NOMO-1 (cell line): ENCODE results near the gene SIK3.

Experiments
- DNase-seq, 2 experiments: peaks; one replicate each; lab custom pipeline; 2025; ENCODE audit not compliant: unreplicated experiment in 2 of 2; lab: John Stamatoyannopoulos, UW

Gene SIK3

GRCh38 chr11:116833491-116833815 is 264.8 kb downstream of the SIK3 start:
- no peak for DNase-seq

GRCh38 chr11:116832350-116833290 is 265.6 kb downstream of the SIK3 start:
- DNase-seq: no peak

- DNase-seq: no peak
These were observed 266.4 kb downstream of the SIK3 start for GRCh38 chr11:116831790-116832349.

- no peak for DNase-seq
These were observed 267.9 kb downstream of the SIK3 start for GRCh38 chr11:116830184-116830912.

GRCh38 chr11:116829525-116830183 is 268.6 kb downstream of the SIK3 start, which contains the start of gene APOC3:
TSS of gene APOC3 (plus strand) at chr11:116829907. CDS start at chr11:116830583, 676 bp downstream.
- DNase-seq: no peak

GRCh38 chr11:116828632-116829524 is 269.4 kb downstream of the SIK3 start:
- no peak for DNase-seq

GRCh38 chr11:116827461-116827860 is 270.8 kb downstream of the SIK3 start:
- DNase-seq: no peak

GRCh38 chr11:116826751-116827431 is 271.3 kb downstream of the SIK3 start:
- DNase-seq: no peak

- DNase-seq: no peak
These were observed 272.1 kb downstream of the SIK3 start for GRCh38 chr11:116825854-116826750.

GRCh38 chr11:116825434-116825833 is 272.8 kb downstream of the SIK3 start:
- DNase-seq: no peak

GRCh38 chr11:116823031-116823843 is 275.0 kb downstream of the SIK3 start, which contains the start of gene APOA4:
TSS of gene APOA4 (minus strand) at chr11:116823304. CDS start at chr11:116823191, 113 bp downstream.
- no peak for DNase-seq

- no peak for DNase-seq
These were observed 275.7 kb downstream of the SIK3 start for GRCh38 chr11:116822575-116822974.

- no peak for DNase-seq
These were observed 276.9 kb downstream of the SIK3 start for GRCh38 chr11:116821050-116821918.

- DNase-seq: no peak
These were observed 279.2 kb downstream of the SIK3 start for GRCh38 chr11:116819049-116819448.

- DNase-seq: peak in 1 of 2 experiments; percentile 21
These were observed 283.7 kb downstream of the SIK3 start for GRCh38 chr11:116814502-116814901.

GRCh38 chr11:116813781-116814471 is 284.3 kb downstream of the SIK3 start:
- DNase-seq: no peak
